GM12865 (cell line): ENCODE data around the gene ACYP1.
"Not testable (repeated sequence)": the region's sequence is repeated elsewhere in the genome, so short reads cannot be mapped to it uniquely, and the experiment has no call there.

Source experiments
- DNase-seq: peaks from one replicate; pipeline ENCODE4 v3.0.0; 2010; ENCODE audit warnings: low read depth
- H3K4me3 ChIP-seq: 2 replicates; pipeline ENCODE4 v1.5.1; 2011; ENCODE audit warnings: mild to moderate bottlenecking, low read depth, low read length, control low read depth
- TF ChIP-seq, protein P1 (sequence below): IDR thresholded peaks from 2 replicates; pipeline ENCODE4 v1.5.1; 2011; ENCODE audit warnings: low read length, control low read depth, low read depth, inconsistent platforms; ENCODE audit not compliant: insufficient read depth; ENCODE audit errors: missing control alignments

ACYP1 gene

DNA sequence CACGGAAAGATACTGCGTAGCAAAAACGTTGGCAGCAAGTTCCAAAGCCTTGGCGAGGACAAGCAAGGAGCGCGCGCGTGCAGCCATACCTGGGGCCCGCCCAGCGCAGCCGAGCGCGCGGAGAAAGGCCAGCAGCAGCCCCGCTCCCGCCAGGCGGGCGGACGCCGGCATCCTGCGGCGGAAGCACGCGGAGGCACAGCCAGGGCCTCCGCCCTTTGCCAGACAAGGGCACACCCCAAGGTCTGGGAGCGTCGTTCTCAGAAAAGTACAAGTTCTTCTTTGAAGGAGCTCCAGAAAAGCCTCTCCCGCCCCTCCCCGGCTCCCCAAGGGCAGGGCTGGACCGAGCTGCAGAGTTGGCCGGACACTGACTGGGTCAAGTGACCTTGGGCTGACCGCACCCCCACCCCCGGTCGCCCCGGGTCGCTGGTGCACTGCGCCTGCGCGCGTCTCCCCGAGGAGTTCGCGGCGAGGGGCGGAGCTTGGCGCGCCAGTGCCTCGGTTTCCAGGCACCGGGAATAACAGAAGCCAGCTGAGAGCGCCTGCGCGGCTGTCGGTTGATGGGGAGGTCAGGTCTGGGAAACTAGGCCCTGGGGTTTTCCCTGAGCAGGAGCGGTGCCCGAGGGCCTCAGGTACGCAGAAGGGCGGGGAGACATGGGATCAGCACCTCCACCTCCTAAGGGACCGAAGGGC lies 5.4 kb upstream of the ACYP1 start, which contains the start of gene ZC2HC1C:
ZC2HC1C (plus strand) TSS at position 521 of the 690 bp plus-strand sequence. CDS start 933 bp downstream, outside the sequence.
- TF ChIP-seq, protein P1, sequence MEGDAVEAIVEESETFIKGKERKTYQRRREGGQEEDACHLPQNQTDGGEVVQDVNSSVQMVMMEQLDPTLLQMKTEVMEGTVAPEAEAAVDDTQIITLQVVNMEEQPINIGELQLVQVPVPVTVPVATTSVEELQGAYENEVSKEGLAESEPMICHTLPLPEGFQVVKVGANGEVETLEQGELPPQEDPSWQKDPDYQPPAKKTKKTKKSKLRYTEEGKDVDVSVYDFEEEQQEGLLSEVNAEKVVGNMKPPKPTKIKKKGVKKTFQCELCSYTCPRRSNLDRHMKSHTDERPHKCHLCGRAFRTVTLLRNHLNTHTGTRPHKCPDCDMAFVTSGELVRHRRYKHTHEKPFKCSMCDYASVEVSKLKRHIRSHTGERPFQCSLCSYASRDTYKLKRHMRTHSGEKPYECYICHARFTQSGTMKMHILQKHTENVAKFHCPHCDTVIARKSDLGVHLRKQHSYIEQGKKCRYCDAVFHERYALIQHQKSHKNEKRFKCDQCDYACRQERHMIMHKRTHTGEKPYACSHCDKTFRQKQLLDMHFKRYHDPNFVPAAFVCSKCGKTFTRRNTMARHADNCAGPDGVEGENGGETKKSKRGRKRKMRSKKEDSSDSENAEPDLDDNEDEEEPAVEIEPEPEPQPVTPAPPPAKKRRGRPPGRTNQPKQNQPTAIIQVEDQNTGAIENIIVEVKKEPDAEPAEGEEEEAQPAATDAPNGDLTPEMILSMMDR, result no peak
- H3K4me3 ChIP-seq, result peak within 1 kb of the TSS; percentile 89
- peak; percentile 89 for DNase-seq

DNA sequence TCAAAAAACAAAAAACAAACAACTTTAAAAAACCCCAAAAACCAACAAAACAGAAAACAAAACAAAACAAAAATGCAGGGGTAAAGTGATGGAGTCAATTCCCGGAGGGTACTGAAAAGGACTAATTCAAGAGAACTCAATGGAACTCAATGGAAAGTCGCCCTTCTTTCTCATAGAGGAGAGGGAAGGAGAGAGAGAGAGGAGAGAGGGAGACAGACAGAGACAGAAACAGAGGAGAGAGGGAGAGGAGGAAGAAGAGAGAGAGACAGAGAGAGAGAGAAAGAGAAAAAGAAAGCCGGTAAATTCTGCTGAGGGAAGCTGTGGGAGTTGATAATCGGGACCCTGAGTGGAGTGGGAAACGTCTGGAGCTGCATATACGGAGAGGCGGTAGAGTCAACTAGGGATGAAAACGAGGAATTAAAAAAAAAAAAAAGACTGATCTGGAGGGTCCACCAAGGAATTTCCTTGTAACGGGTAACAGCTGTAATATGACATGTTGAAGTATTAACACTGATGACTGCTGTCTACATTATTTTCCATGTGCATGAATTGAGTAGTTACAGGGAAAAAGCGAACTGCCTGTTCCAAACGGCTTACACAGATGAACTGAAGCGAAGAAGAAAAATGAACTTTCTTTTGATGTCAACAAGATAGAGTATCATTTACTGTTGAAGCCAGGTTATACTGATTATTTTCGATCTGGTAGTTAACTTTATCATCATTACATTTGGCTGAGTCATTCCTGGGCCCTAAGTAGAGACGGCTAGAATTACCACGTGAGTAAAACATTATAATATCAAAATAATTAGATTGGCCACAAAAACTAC lies 4.7 kb upstream of the ACYP1 start:
- peak overlapping the region; percentile 89 for H3K4me3 ChIP-seq
- TF ChIP-seq, protein P1, result no peak
- no peak for DNase-seq

DNA sequence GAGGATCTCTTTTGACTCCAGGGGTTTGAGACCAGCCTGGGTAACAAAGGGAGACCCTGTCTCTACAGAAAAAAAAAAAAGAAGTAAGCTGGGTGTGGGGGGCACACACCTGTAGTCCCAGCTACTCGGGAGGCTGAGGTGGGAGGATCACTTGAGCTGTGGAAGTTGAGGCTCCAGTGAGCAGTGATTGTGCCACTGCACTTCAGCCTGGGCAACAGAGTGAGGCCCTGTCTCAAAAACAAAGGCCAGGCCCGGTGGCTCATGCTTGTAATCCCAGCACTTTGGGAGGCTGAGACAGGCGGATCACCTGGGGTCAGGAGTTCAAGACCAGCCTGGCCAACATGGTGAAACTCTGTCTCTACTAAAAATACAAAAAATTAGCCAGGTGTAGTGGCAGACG lies 3.9 kb upstream of the ACYP1 start:
- peak overlapping the region; percentile 89 for H3K4me3 ChIP-seq
- DNase-seq, result not testable (repeated sequence)

DNA sequence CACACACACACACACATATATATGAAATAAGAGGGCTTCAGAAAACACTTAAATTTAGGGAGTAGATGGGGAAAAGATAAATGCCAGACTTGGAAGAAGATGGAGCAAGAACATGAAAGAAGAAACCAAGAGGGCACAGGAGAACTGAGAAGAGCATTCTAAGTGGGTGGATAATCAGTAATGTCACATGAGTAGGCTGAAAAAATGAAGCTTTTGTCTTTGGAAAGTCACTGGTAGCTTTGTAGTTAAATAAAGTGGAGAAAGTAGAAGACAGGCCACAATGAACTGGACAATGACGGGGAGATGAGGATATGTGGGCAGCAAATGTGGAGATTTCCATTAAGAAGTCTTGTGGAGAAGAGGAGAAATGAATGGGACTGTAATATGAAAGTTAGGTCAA lies 3.4 kb upstream of the ACYP1 start:
- TF ChIP-seq, protein P1, result no peak
- no peak for DNase-seq
- H3K4me3 ChIP-seq, result no peak overlapping the region

DNA sequence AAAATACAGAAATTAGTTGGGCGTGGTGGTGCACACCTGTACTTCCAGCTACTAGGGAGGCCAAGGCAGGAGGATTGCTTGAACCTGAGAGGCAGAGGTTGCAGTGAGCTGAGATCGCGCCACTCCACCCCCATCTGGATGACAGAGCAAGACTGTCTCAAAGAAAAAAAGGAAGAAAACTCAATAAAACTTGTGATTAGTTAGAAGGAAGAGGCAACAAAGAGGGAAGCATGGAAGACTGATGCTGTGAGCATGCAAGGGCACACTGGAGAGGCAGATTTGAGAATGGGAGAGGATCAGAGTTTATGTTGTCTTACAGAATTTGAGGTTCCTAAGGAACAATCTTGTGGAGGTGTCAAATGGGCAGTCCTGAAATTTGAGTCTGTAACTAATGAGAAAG lies 2.9 kb upstream of the ACYP1 start:
- TF ChIP-seq, protein P1, result no peak
- H3K4me3 ChIP-seq, result no peak overlapping the region
- no peak for DNase-seq

DNA sequence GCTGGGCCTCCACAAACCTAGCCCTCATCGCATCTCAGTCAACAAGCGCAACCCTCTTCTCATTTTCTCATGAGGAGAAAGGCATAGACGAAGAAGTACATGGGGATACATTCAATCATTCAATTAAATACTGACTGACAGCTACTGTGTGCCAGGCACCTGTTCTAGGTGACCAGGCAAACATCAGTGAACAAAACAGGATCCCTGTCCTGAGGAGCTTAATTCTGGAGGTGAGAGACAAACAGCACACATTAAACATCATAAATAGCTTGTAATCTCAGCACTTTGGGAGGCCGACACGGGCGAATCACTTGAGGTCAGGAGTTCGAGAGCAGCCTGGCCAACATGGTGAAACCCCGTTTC lies 362 bp upstream of the ACYP1 start:
- TF ChIP-seq, protein P1, result no peak
- peak overlapping the region; percentile 93 for H3K4me3 ChIP-seq
- no peak for DNase-seq

DNA sequence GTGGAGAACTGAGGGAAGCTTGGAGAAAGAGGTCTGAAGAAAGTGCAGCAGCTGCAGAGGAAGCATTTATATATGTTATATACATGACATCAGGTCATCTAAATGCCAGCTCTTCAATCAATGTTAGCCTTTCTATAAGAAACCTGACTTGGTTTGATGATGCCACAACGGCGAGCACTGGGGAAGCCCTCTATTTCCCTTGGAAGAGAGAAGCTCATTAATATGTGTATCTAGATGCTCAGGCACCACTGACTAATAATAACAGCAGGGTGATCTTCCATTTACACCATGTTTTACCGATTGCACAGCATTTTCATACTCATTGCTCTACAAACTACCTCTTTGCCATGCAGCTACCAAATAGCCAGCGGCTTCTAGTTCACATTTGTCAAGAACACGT lies 811 bp downstream of the ACYP1 start:
- peak; percentile 12 for DNase-seq
- H3K4me3 ChIP-seq, result peak overlapping the region; percentile 93
- TF ChIP-seq, protein P1, result no peak
